Measurements from ENCODE around the gene SCN4A.

GRCh38 chr17:64020056-64020766, 47.5 kb upstream of the SCN4A start, which contains the start of gene ICAM2:
- TF ChIP-seq YY1 (IDR thresholded peaks at IDR 0.05; ENCODE audit: insufficient read depth, insufficient read length) (no peak), SUZ12 (IDR thresholded peaks at IDR 0.05; ENCODE audit: extremely low read depth, insufficient read depth, insufficient read length) (no peak)
